HepG2 (cell line): ENCODE results near the gene ST14. TPM values are rescaled to one million over a fixed set of nuclear protein-coding genes. Genes with fewer than 3 reads are reported as not detected.

Experiments
- ARID5B ChIP-seq: IDR thresholded peaks from 2 replicates; pipeline ENCODE4 v1.4.0; 2020; ENCODE audit warnings: mild to moderate bottlenecking, missing genetic modification reagents
- EP300 ChIP-seq, 3 experiments: sonication (generic) in 1 of 3; formaldehyde crosslinking in 1 of 3; IDR thresholded peaks; 2 replicates each; pipeline versions ENCODE4 v1.5.1 to v1.6.1; 2011 to 2020; ENCODE audit warnings: low read depth in 2 of 3, low read length in 2 of 3, borderline replicate concordance in 1 of 3, improper control_type of control experiment in 1 of 3, mild to moderate bottlenecking in 1 of 3, missing genetic modification reagents in 1 of 3, moderate library complexity in 1 of 3
- ESRRA ChIP-seq: sonication (generic); formaldehyde crosslinking; IDR thresholded peaks from 2 replicates; pipeline ENCODE4 v1.5.1; 2020; ENCODE audit warnings: mild to moderate bottlenecking, low read depth, missing genetic modification reagents
- FOXA3 ChIP-seq: IDR thresholded peaks from 2 replicates; pipeline ENCODE4 v1.6.1; 2016; ENCODE audit warnings: missing genetic modification reagents, missing compliant biosample characterization
- HDAC2 ChIP-seq: sonication (generic); formaldehyde crosslinking; IDR thresholded peaks from 2 replicates; pipeline ENCODE4 v1.4.0; 2020; ENCODE audit warnings: missing genetic modification reagents
- NCOR1 ChIP-seq: fragments of 200-600 bp; sonication (generic); IDR thresholded peaks from 2 replicates; pipeline ENCODE4 v1.7.0; 2017; ENCODE audit warnings: antibody characterized with exemption, low read length, borderline replicate concordance
- ZBTB25 ChIP-seq: IDR thresholded peaks from 2 replicates; pipeline ENCODE4 v1.6.1; 2018; ENCODE audit warnings: missing genetic modification reagents
- ZBTB33 ChIP-seq: sonication (generic); formaldehyde crosslinking; IDR thresholded peaks from 2 replicates; pipeline ENCODE4 v1.4.0; 2020; ENCODE audit warnings: missing genetic modification reagents
- ZFP36 ChIP-seq: fragments of 150-350 bp; IDR thresholded peaks from 2 replicates; pipeline ENCODE4 v1.6.1; 2018; ENCODE audit warnings: borderline replicate concordance, low read length, low read depth; ENCODE audit not compliant: partially characterized antibody
- ZMYM3 ChIP-seq: sonication (generic); formaldehyde crosslinking; IDR thresholded peaks from 2 replicates; pipeline ENCODE4 v1.5.1; 2020; ENCODE audit warnings: mild to moderate bottlenecking, missing genetic modification reagents
- ZNF292 ChIP-seq: sonication (generic); formaldehyde crosslinking; IDR thresholded peaks from 2 replicates; pipeline ENCODE4 v1.8.1; 2022; ENCODE audit warnings: mild to moderate bottlenecking, low read depth, missing genetic modification reagents, borderline replicate concordance
- ZNF407 ChIP-seq: sonication (generic); formaldehyde crosslinking; IDR thresholded peaks from one replicate; pipeline ENCODE4 v1.5.1; 2020; ENCODE audit warnings: mild to moderate bottlenecking, missing genetic modification reagents; ENCODE audit errors: not compliant biosample characterization
- ZNF772 ChIP-seq: sonication (generic); formaldehyde crosslinking; IDR thresholded peaks from 2 replicates; pipeline ENCODE4 v1.5.0; 2020; ENCODE audit warnings: mild to moderate bottlenecking, missing genetic modification reagents
- polyA plus RNA-seq, 8 experiments: library from polyadenylated mRNA; depleted of rRNA in 3 of 8; stranded (reverse) in 7 of 8; unstranded in 1 of 8; fragments of >200 nt; fragmentation: Illumina TruSeq in 4 of 8; extraction: Trizol in 4 of 8; gene quantifications; 2 replicates each; pipeline versions ENCODE4 v1.2.1 to v1.2.3, GENCODE V29; 2011 to 2016; ENCODE audit warnings: low read depth in 4 of 8, missing spikeins in 1 of 8, mixed read lengths in 1 of 8; ENCODE audit not compliant: insufficient read depth in 1 of 8
- total RNA-seq, 5 experiments: library from RNA; depleted of rRNA; stranded (reverse); fragments of >200 nt; fragmentation: Illumina TruSeq; extraction: Trizol; gene quantifications; 2 replicates each; pipeline ENCODE4 v1.2.3, GENCODE V29; 2016; ENCODE audit warnings: low read depth in 1 of 5

Gene ST14
- total and polyA plus RNA-seq, 2 of the 13 experiments (the other 11 are each of a cell fraction or from before 2014, with no cell fraction given), result 0.88 to 1.4 TPM

DNA sequence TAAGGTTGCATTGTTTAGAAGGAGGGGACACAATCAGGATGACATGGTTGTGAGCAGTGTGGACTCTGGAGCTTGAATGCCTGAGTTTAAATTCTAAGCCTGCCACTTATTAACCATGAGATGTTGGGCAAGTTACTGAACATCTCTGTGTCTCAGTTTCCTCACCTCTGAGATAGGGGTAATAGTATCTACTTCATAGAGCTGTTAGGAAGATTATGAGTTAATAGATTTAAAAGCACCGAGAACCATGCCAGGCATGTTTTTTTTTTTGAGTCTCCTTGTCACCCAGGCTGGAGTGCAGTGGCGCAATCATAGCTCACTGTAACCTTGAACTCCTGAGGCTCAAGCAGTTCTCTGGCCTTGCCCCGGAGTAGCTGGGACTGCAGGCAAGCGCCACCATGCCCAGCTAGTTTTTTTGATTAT is 33.3 kb downstream of the ST14 start (continued):
- TF ChIP-seq ARID5B (CRISPR knock-in tag) (peak; percentile 78), ZFP36 (no peak), ZNF407 (CRISPR knock-in tag) (no peak), NCOR1 (peak; percentile 83), ZBTB33 (CRISPR knock-in tag) (0 out of 2 replicates have a peak, but pooled peaks have one; percentile 36), ZBTB25 (CRISPR knock-in tag) (0 out of 2 replicates have a peak, but pooled peaks have one; percentile 30), ZNF772 (CRISPR knock-in tag) (0 out of 2 replicates have a peak, but pooled peaks have one; percentile 44), HDAC2 (peak; percentile 55; the same call in 1 of the 2 replicates), ZMYM3 (CRISPR knock-in tag) (0 out of 2 replicates have a peak, but pooled peaks have one; percentile 11), EP300 (IDR thresholded peaks at IDR 0.05; ENCODE audit: low read depth in 2 of 2, low read length in 2 of 2) (0 out of 4 replicates have a peak, but pooled peaks of 1 of the 2 experiments have one; percentile 5), EP300 (CRISPR knock-in tag; IDR thresholded peaks at IDR 0.05; ENCODE audit: borderline replicate concordance) (no peak), ESRRA (CRISPR knock-in tag) (0 out of 2 replicates have a peak, but pooled peaks have one; percentile 61), ZNF292 (CRISPR knock-in tag) (peak; percentile 47), FOXA3 (CRISPR knock-in tag) (peak; percentile 24; the same call in 1 of the 2 replicates)
